HG03571 (cell line): Measurements from ENCODE around the gene BRCC3.

Experiments
- ATAC-seq: cut with Tn5 transposase; IDR thresholded peaks from one replicate; pipeline ENCODE4 v1.9.1; 2021; ENCODE audit not compliant: unreplicated experiment

Gene BRCC3

DNA sequence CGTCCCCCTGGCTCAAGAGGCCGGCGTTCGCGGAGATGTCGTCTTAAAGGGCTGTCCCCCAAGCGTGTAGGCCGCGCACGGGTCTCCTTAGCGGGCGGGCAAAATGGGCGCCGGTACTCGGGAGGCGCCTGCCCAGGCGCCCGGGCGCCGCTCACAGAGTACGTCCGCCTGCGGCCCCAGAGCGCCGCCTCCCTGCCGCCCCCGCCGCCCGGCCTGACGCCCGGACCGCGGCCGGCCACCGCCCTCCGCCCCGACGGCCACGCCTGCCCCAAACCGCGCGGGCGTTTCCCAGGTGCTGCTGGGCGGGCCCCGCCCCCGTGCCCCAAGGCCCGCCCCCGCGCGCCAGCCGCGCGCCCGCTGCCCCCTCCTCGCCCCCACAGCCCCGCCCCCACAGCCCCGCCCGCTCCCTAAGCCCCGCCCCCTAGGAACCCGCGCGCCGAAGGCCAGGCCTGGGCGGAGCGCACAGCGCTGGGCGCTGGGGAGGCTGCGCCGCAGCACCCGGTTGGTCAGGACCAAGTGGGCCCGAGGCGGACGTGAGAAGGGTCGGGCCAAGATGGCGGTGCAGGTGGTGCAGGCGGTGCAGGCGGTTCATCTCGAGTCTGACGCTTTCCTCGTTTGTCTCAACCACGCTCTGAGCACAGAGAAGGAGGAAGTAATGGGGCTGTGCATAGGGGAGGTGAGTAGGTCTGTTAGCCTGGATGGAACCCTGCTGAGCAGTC is at the start of gene BRCC3, which contains the start of the genes CMC4 and MTCP1:
Gene BRCC3, plus strand, starts transcription at position 534 of the 719 bp plus-strand sequence. Its CDS starts 20 bp downstream, at position 554.
Gene CMC4, minus strand, starts transcription at position 162 of the 719 bp plus-strand sequence. CDS start 7,113 bp downstream, outside the sequence.
Gene MTCP1, minus strand, starts transcription at position 162 of the 719 bp plus-strand sequence. CDS start 5,126 bp downstream, outside the sequence.
- ATAC-seq, result peak; percentile 88

GRCh38 chrX:155022585-155022984 is 48.7 kb upstream of the BRCC3 start, which contains the start of gene F8:
F8 (minus strand) TSS chrX:155022723; CDS start chrX:155022552, 171 bp downstream.
- ATAC-seq, result no peak

DNA sequence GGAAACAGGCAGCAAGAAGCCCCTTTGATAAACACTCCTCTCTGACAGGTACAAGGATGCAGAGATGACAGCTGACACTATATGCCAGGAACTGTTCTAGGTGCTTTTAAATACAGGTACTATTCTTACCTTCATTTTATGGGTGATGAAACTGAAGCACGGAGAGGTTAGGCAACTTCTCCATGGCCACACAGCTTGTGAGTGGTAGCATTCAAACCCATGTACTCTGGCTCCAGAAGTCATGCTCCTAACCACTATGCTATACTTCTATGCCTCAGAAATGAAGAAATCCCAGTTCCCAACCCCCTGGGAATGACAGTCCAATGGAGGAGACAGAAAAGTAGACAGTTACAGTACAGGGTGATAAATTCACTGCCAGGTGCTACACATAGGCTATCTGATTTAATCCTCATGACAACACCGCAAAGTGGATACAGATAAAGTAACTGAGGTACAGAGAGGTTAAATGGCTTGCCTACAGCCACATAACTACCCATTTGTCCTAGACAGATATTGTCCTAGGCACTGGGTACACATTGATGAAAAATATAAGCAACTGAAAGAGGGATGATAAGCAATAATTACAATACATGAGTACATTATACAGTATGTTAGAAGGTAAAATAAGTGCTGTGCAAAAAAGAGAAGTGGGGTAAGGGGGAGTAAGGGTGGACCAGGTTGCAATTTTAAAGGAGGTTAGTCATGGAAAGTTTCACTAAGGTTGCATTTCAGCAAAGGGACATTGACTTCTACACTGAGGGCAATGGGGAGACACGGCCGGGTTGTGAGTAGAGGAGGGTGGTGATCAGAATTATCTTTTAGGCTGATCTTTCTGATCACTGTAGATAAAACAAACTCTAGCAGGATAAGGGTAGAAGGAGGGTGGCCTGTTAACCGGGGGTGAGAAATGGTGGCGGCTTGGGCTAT is 47.1 kb upstream of the BRCC3 start:
- no peak for ATAC-seq

DNA sequence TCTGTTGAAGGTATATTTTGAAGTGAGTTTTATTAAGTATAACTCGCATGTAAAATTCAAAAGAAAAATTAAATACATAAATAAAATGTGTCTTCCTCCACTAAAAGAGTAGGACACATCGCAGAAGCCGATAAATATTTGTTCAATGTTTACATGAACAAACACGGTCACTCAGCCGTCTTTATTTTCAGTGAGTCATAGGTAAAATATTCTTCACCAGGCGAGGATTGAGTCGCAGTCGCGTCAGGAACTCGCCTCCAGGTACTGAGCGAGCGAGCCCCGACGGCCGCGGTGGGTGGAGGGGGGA is 44.9 kb upstream of the BRCC3 start:
- no peak for ATAC-seq

- peak; percentile 87 for ATAC-seq
Observed at GRCh38 chrX:155026727-155027508, 44.4 kb upstream of the BRCC3 start, which contains the start of gene FUNDC2. FUNDC2 (plus strand) TSS chrX:155026844; CDS start chrX:155026939, 95 bp downstream.

- ATAC-seq, result no peak
Observed at GRCh38 chrX:155027509-155028066, 43.7 kb upstream of the BRCC3 start.

GRCh38 chrX:155028129-155028528 is 43.2 kb upstream of the BRCC3 start:
- ATAC-seq, result no peak

DNA sequence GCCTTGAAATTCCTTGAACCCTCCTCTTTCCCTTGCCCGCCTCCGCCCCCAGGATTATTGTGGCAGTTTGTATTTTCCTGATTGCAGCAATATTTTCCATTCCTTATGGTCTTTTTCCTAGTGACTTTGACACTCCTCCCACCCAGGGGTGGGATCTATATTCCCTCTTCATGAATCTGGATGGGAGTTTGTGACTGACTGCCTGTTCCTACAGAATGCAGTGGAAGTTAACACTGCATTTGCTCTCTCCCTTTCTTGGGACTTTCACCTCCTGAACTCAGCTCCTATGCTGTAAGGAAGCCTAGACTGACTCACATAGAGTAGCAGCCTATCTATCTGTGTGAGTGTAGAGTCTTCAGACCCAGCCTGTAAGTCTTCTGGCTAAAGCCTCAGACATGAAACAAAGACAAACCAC is 42.4 kb upstream of the BRCC3 start:
- ATAC-seq, result no peak

DNA sequence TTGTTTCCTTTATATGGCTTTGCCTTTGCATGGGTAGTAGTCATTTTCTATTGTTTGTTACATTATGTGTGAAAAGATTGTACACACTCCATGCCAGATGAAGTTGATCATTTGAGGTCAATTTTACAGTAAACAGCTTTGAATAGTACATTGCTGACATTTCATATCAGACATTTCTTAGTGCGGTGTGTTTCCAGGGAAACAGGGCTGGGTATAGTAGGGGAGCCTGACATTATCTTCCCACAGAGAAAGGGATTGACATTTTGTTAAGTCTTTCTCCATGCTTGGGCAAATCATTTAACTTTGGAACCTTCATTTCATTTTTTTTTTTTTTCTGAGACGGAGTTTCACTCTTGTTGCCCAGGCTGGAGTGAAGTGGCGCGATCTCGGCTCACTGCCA is 39.7 kb upstream of the BRCC3 start:
- ATAC-seq, result no peak

DNA sequence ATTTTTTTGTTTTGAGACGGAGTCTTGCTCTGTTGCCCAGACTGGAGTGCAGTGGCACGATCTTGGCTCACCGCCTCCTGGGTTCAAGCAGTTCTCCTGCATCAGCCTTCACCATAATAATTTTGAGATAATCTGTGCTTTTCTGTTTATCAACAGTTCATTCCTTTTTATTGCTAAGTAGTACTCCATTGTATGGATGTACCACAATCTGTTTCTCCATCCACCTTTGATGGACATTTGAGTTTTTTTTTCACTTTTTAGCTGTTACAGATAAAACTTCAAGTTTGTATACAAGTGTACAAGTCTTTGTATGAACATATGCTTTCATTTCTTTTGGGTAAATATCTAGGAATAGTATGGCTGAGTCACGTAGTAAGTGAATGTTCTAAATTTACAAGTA is 35.6 kb upstream of the BRCC3 start:
- ATAC-seq, result no peak

DNA sequence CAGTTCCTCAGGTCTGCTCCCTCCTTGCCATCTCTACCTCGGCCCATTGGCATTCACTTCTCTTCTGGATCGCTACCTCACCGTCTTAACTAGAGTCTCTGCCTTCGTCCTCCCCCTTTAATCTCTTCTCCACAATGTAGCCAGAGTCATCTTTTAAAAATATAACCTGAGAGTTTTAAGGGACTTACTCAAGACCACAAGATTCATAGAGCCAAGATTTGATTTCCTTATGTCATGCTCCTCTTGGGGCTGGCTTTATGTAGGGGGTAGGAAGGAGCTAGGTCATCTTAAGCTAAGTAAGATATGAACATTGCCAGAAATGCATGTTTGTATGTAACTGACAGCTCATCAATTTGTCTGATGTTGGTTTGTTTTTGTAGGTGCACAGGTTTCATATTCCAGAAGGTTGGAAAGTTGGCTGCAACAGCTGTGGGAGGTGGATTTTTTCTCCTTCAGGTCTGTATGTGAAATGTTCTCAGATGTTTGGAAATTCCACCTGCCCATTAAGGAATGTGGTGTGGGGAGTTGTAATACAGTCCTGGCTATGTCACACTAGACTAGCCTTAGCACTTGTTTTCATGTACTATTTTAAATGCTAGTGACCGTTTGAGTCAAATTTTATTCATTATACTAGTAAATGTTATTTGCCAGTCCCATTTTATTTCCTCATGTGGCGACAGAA is 25.0 kb upstream of the BRCC3 start:
- no peak for ATAC-seq

DNA sequence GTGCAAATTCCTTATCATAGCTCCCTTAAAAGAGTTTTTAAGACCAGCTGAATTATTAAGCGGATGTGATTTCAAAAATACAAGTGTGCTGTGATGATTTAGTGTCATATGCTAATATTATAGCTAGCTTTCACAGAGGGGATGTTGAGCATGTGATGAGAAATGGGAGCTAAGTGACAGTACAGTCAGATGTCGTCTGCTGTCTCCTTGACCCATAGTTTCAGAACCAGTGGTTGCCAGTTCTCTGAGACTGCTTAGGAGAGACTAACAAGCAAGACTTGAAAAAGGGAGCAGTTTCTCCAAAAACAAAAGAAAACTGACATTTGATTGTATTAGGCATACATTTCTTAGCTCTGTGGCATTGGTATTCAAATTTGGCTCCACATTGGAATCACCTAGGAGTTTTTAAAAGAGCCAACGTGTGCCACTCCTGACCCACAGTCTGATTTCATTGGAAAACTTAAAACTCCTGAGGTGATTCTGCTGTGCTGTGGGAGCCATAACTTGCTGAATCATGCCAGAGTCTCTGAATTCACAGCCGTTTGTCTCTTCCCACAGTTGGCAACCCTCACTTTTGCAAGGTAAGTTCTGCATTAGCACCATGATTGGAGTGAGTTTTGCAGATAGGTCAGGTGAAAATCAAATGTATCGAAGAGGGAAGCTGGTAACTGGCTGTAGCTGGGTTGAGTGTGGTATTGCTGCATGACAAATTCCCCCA is 24.3 kb upstream of the BRCC3 start:
- ATAC-seq, result no peak

- ATAC-seq, result no peak
Observed at GRCh38 chrX:155048977-155049619, 22.2 kb upstream of the BRCC3 start.

DNA sequence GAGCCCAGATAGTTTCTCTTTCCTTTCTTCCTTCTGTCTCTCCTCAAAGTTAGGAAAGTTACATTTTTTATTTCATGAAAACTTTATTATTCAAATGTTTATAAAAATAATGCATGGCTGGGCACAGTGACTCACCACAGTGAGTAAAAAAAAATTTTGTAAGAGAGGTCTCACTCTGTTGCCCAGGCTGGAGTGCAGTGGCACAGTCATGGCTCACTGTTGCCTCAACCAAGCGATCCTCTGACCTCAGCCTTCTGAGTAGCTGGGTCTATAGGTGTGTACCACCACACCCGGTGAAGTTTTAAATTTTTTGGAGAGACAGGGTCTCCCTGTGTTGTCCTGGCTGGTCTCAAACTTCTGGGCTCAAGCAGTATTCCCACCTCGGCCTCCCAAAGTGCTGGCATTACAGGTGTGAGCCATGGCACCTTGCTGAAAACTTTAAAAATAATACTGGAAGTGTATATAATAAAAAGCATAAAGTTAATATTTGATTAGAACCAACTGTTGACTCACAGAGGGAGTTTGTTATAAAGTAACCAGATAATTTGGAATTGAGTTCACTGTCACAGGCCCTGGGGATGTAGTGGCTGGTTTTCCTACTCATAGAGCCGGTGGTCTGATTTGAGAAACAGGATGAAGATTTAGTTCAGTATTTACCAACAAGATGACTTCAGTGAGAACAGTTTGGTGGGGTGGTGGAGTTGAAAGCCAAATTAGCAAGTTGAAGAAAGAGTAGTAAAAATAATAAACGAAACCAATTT is 18.4 kb upstream of the BRCC3 start:
- no peak for ATAC-seq

DNA sequence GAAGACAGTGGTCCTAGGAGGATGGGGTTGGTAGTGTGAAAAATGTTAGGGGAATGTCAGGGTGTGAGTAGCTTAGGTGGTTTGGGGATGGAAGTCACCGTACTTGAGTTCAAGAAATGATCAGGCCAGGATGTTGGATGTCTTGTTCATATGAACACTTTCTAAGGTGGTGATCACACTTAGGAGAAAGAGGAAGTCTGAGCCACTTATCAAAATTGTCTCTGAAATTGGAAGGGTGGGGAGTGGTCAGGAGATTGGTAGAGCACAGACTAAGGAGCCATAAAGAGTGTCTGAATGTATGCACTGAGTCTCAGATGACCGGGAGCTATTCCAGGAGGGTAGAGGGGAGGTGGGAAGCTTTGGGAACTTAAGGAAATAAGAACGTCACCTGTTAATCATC is 17.7 kb upstream of the BRCC3 start:
- no peak for ATAC-seq

GRCh38 chrX:155054255-155054654 is 17.1 kb upstream of the BRCC3 start:
- ATAC-seq, result no peak

DNA sequence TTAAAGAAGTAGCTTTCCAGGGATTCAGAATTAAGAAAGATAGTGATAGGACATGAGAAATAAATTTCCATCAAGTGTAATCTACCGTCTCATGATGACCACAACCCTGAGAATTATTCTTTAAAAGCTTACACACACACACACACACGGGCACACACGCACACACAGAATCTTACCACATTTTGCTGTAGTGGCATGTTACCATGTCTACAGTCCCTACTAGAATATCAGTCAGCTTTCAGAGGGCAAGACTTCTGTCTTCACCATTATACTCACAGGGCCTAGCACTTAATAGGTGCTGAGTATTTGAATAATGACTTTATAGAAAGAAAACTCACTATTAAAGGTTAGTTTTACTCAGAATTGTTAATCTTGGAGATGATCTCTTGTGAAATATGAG is 15.8 kb upstream of the BRCC3 start:
- ATAC-seq, result no peak

GRCh38 chrX:155056471-155056870 is 14.8 kb upstream of the BRCC3 start:
- no peak for ATAC-seq
